GM12892 (cell line): Measurements from ENCODE around the gene CORIN.

Source experiments
- POLR2A ChIP-seq: IDR thresholded peaks from 2 replicates; pipeline ENCODE4 v1.6.1; 2011; ENCODE audit warnings: low read depth, low read length, control low read depth
- POLR2AphosphoS5 ChIP-seq: IDR thresholded peaks from 2 replicates; pipeline ENCODE4 v1.6.1; 2011; ENCODE audit warnings: low read depth, low read length, control low read depth

DNA sequence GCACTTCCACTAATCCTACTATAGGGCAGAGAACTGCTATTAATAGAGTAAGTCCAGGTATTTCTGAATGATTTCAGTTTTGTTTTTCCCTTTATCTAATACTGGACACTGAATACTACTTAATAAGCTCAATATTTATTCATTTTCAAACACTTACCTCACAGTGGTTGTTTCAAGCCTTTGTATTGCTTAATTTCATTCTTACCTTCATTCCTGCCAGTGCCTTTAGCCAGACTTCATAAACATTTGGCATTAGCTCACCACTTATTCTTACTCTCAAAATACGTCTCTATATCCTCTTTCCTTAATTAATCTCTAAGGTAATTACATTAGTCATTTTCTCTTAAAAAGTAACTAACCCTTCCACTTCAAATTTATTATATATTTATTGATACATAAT is 18.8 kb upstream of the CORIN start:
- TF ChIP-seq POLR2AphosphoS5 = no peak
- no peak for TF ChIP-seq POLR2A
